Epithelial cell of esophagus (primary cell): Measurements from ENCODE around the gene CST7.
"Not testable (repeated sequence)": the region's sequence is repeated elsewhere in the genome, so short reads cannot be mapped to it uniquely, and the experiment has no call there.

Source experiments
- DNase-seq: peaks from one replicate; pipeline ENCODE4 v3.0.0; 2010; ENCODE audit warnings: low read depth
- H3K4me3 ChIP-seq: 2 replicates; pipeline ENCODE4 v1.5.1; 2011; ENCODE audit warnings: mild to moderate bottlenecking, low read length, control low read depth
- CTCF ChIP-seq: IDR thresholded peaks from 2 replicates; pipeline ENCODE4 v1.5.1; 2011; ENCODE audit warnings: low read depth, mild to moderate bottlenecking, low read length, control low read depth, inconsistent platforms; ENCODE audit not compliant: insufficient read depth; ENCODE audit errors: missing control alignments

The CST7 gene

GRCh38 chr20:24943196-24943595, 5.9 kb upstream of the CST7 start:
- no peak overlapping the region for H3K4me3 ChIP-seq
- DNase-seq, result no peak
- TF ChIP-seq CTCF, result no peak

GRCh38 chr20:24943731-24944130, 5.3 kb upstream of the CST7 start:
- no peak for DNase-seq
- no peak for TF ChIP-seq CTCF
- H3K4me3 ChIP-seq, result no peak overlapping the region

- H3K4me3 ChIP-seq, DNase-seq: not testable (repeated sequence)
Measured at GRCh38 chr20:24946376-24946775, 2.7 kb upstream of the CST7 start.

GRCh38 chr20:24948396-24948938, 602 bp upstream of the CST7 start:
- DNase-seq, H3K4me3 ChIP-seq: not testable (repeated sequence)

- TF ChIP-seq CTCF, result no peak
- no peak for DNase-seq
- no peak overlapping the region for H3K4me3 ChIP-seq
Measured at GRCh38 chr20:24949756-24950127, 673 bp downstream of the CST7 start.

GRCh38 chr20:24950128-24950835, 1.2 kb downstream of the CST7 start:
- H3K4me3 ChIP-seq, result no peak overlapping the region
- no peak for TF ChIP-seq CTCF
- no peak for DNase-seq

- DNase-seq, result no peak
- no peak overlapping the region for H3K4me3 ChIP-seq
- no peak for TF ChIP-seq CTCF
Measured at GRCh38 chr20:24950836-24951525, 1.9 kb downstream of the CST7 start.
